Endothelial cell of umbilical vein (primary cell): Measurements from ENCODE around the gene MIER2. TPM values are rescaled to one million over a fixed set of nuclear protein-coding genes. Genes with fewer than 3 reads are reported as not detected.

Experiments used
- BruUV-seq: library from RNA; stranded (reverse); fragments of 400-500 nt; replicated peaks from 2 replicates; lab custom pipeline; 2021; lab: Mats Ljungman, UMichigan
- CTCF ChIA-PET: fragments of 300-600, 350-600 bp; sonication (Branson Sonifier 250); formaldehyde crosslinking; loops from one replicate; lab custom pipeline; 2021; ENCODE audit warnings: antibody characterized with exemption, inconsistent platforms; lab: Charles Lee
- POLR2A ChIA-PET: fragments of 300-600, 350-600 bp; sonication (Branson Sonifier 250); formaldehyde crosslinking; loops from one replicate; lab custom pipeline; 2021; ENCODE audit warnings: antibody characterized with exemption, inconsistent platforms; lab: Charles Lee
- DNase-seq: peaks from one replicate; pipeline ENCODE4 v3.0.0-alpha.2; 2011; ENCODE audit warnings: low read depth, low spot score
- FAIRE-seq: peaks from 2 replicates; lab custom pipeline; 2011; peaks lifted over from hg19 to GRCh38; lab: Jason Lieb, UNC
- H2AFZ ChIP-seq: 2 replicates; pipeline ENCODE4 v1.6.0; 2012; ENCODE audit warnings: low read depth, low read length, control low read depth, inconsistent platforms
- H3K27ac ChIP-seq: 2 replicates; pipeline ENCODE4 v1.5.1; 2011; ENCODE audit warnings: low read depth, mild to moderate bottlenecking, control low read depth, low read length, moderate library complexity; ENCODE audit not compliant: insufficient read depth
- H3K27me3 ChIP-seq, 2 experiments: 2 replicates each; pipeline versions ENCODE4 v1.6.0 to v1.6.1; 2011; ENCODE audit warnings: low read length in 2 of 2, mixed read lengths in 1 of 2; ENCODE audit not compliant: control insufficient read depth in 2 of 2, insufficient read depth in 2 of 2
- H3K36me3 ChIP-seq, 2 experiments: 2 replicates in 1 of 2; 3 replicates in 1 of 2; pipeline ENCODE4 v1.5.1; 2011; ENCODE audit warnings: low read length in 2 of 2, mild to moderate bottlenecking in 1 of 2, moderate library complexity in 1 of 2; ENCODE audit not compliant: control insufficient read depth in 2 of 2, insufficient read depth in 2 of 2; ENCODE audit errors: extremely low read depth in 1 of 2
- H3K4me1 ChIP-seq: 3 replicates; pipeline ENCODE4 v1.5.1; 2011; ENCODE audit warnings: mild to moderate bottlenecking, low read length; ENCODE audit not compliant: control insufficient read depth, insufficient read depth; ENCODE audit errors: extremely low read depth
- H3K4me2 ChIP-seq: 2 replicates; pipeline ENCODE4 v1.6.1; 2011; ENCODE audit warnings: low read length, control low read depth, mixed read lengths; ENCODE audit not compliant: insufficient read depth
- H3K4me3 ChIP-seq, 3 experiments: fragments of 200-600 bp in 1 of 3; sonication (generic), shearing (Covaris generic) in 1 of 3; replicated peaks in 1 of 3; 2 replicates each; pipeline ENCODE4 v1.5.1; 2011 to 2016; ENCODE audit warnings: control low read depth in 3 of 3, low read length in 3 of 3, mild to moderate bottlenecking in 2 of 3, inconsistent platforms in 1 of 3, low read depth in 1 of 3, moderate library complexity in 1 of 3; ENCODE audit not compliant: insufficient read depth in 1 of 3
- H3K79me2 ChIP-seq: 2 replicates; pipeline ENCODE4 v1.6.0; 2012; ENCODE audit warnings: low read length, inconsistent platforms; ENCODE audit not compliant: control insufficient read depth, insufficient read depth
- H3K9ac ChIP-seq: replicated peaks from 2 replicates; pipeline ENCODE3; 2011; ENCODE audit warnings: low read length, control low read depth; ENCODE audit not compliant: insufficient read depth; ENCODE audit errors: extremely low read depth
- H3K9me1 ChIP-seq: replicated peaks from 3 replicates; pipeline ENCODE4 v1.6.0; 2011; ENCODE audit warnings: mild to moderate bottlenecking, low read length; ENCODE audit not compliant: control insufficient read depth, insufficient read depth; ENCODE audit errors: extremely low read depth
- H3K9me3 ChIP-seq: replicated peaks from 2 replicates; pipeline ENCODE4 v1.5.1; 2012; ENCODE audit warnings: low read length, inconsistent platforms; ENCODE audit not compliant: control insufficient read depth, insufficient read depth
- H4K20me1 ChIP-seq: replicated peaks from 2 replicates; pipeline ENCODE3; 2011; ENCODE audit warnings: mild to moderate bottlenecking, low read length; ENCODE audit not compliant: control insufficient read depth, insufficient read depth; ENCODE audit errors: extremely low read depth
- EZH2 ChIP-seq: IDR thresholded peaks from 2 replicates; pipeline ENCODE4 v1.6.1; 2012; ENCODE audit warnings: borderline replicate concordance, low read depth, mild to moderate bottlenecking, moderate library complexity, low read length, inconsistent platforms; ENCODE audit not compliant: severe bottlenecking
- FOS ChIP-seq: IDR thresholded peaks from 2 replicates; pipeline ENCODE4 v1.6.1; 2011; ENCODE audit warnings: mild to moderate bottlenecking, low read length, moderate library complexity, borderline replicate concordance; ENCODE audit not compliant: insufficient read depth
- GATA2 ChIP-seq: IDR thresholded peaks from 2 replicates; pipeline ENCODE4 v1.7.0; 2011; ENCODE audit warnings: low read depth, mild to moderate bottlenecking, moderate library complexity, mixed read lengths, low read length; ENCODE audit not compliant: insufficient read length, insufficient read depth
- JUN ChIP-seq: IDR thresholded peaks from 2 replicates; pipeline ENCODE4 v1.6.1; 2011; ENCODE audit warnings: borderline replicate concordance, low read depth; ENCODE audit not compliant: insufficient read length, insufficient read depth
- MYC ChIP-seq: IDR thresholded peaks from one replicate; pipeline ENCODE4 v1.6.1; 2011; ENCODE audit warnings: mild to moderate bottlenecking, low read depth, low read length
- POLR2A ChIP-seq: IDR thresholded peaks from 2 replicates; pipeline ENCODE4 v1.6.1; 2012; ENCODE audit warnings: low read depth, mild to moderate bottlenecking, control low read depth, low read length
- POLR2AphosphoS5 ChIP-seq: IDR thresholded peaks from 2 replicates; pipeline ENCODE4 v1.6.1; 2012; ENCODE audit warnings: low read depth, mild to moderate bottlenecking, control low read depth, low read length, moderate library complexity; ENCODE audit not compliant: insufficient read depth
- dilution Hi-C: fragments of 300-500 bp; cut with MboI; formaldehyde crosslinking; loops from one replicate; pipeline ENCODE4 v1.15.0; 2019; ENCODE audit warnings: low sequenced_read_pairs; ENCODE audit not compliant: extremely low pct_ligation_motif_present
- intact Hi-C: fragments of 100-400 bp; cut with micrococcal nuclease; formaldehyde crosslinking; loops from one replicate; pipeline ENCODE4 v1.10.0; 2022
- polyA plus RNA-seq, 4 experiments: library from polyadenylated mRNA; depleted of rRNA in 3 of 4; stranded (reverse) in 3 of 4; unstranded in 1 of 4; fragments of >200 nt; gene quantifications; 2 replicates each; pipeline versions ENCODE4 v1.2.1 to v1.2.3, GENCODE V29; 2011 to 2012; ENCODE audit warnings: missing spikeins in 1 of 4
- total RNA-seq: library from RNA; stranded (reverse); gene quantifications from 2 replicates; pipeline ENCODE4 v1.2.3, GENCODE V29; 2021
- TF ChIP-seq, protein P1 (sequence below): IDR thresholded peaks from 2 replicates; pipeline ENCODE4 v1.6.1; 2011; ENCODE audit not compliant: insufficient read depth, insufficient read length
- TF ChIP-seq, protein P2 (sequence below), 2 donors: IDR thresholded peaks; 1 replicate in 1 of 2; 2 replicates in 1 of 2; pipeline ENCODE4 v1.5.1; 2011; ENCODE audit warnings: low read length in 2 of 2, mild to moderate bottlenecking in 2 of 2, moderate library complexity in 2 of 2, control low read depth in 1 of 2, inconsistent platforms in 1 of 2, low read depth in 1 of 2; ENCODE audit not compliant: insufficient read depth in 1 of 2; ENCODE audit errors: extremely low read depth in 1 of 2

The MIER2 gene
- total and polyA plus RNA-seq, 2 donors (not counting 3 experiments of a cell fraction or from before 2014, with no cell fraction given) = 20.3 to 44.9 TPM

DNA sequence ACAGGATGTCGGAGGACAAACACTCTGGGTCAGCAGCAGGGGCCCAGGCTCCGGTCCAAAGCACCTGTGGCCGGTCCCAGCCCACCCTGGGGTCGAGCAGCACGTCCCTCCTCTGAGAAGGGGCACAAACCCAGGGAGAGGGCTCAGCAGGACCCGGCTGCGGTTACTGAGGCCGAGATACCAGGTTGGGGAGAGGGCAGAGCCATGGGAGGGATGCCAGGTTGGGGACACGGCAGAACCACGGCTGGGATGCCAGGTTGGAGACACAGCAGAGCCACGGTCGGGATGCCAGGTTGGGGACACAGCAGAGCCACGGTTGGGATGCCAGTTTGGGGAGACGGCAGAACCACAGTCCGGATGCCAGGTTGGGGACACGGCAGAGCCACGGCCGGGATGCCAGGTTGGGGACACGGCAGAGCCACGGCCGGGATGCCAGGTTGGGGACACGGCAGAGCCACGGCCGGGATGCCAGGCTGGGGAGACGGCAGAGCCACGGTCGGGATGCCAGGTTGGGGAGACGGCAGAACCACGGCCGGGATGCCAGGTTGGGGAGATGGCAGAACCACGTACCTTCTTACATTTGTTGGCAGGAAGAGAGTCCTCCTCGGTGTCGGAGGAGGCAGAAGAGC is 18.5 kb downstream of the MIER2 start:
- BruUV-seq = no TSS peak
- DNase-seq = no peak
- Histone ChIP-seq H3K4me3 (no peak overlapping the region), H3K36me3 (peaks cover 12 to 46% of the 10 kb centered on the region in 2 experiments), H3K79me2 (peaks cover 35% of the 10 kb centered on the region), H3K4me1 (no peaks in the 10 kb centered on the region), H3K9me1 (no peaks in the 10 kb centered on the region), H2AFZ (no peak overlapping the region), H3K27me3 (no peaks in the 10 kb centered on the region), H3K9me3 (no peaks in the 10 kb centered on the region), H3K4me2 (no peak overlapping the region), H3K9ac (no peak overlapping the region), H3K27ac (no peak overlapping the region), H4K20me1 (no peaks in the 10 kb centered on the region)
- TF ChIP-seq, protein P1, sequence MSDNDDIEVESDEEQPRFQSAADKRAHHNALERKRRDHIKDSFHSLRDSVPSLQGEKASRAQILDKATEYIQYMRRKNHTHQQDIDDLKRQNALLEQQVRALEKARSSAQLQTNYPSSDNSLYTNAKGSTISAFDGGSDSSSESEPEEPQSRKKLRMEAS = no peak
- TF ChIP-seq JUN (no peak), GATA2 (no peak), POLR2A (no peak)
- intact Hi-C loops = no loop called here
- FAIRE-seq = no peak
- ChIA-PET CTCF (no interaction called here), POLR2A (no interaction called here)
- dilution Hi-C loops = no loop called here

DNA sequence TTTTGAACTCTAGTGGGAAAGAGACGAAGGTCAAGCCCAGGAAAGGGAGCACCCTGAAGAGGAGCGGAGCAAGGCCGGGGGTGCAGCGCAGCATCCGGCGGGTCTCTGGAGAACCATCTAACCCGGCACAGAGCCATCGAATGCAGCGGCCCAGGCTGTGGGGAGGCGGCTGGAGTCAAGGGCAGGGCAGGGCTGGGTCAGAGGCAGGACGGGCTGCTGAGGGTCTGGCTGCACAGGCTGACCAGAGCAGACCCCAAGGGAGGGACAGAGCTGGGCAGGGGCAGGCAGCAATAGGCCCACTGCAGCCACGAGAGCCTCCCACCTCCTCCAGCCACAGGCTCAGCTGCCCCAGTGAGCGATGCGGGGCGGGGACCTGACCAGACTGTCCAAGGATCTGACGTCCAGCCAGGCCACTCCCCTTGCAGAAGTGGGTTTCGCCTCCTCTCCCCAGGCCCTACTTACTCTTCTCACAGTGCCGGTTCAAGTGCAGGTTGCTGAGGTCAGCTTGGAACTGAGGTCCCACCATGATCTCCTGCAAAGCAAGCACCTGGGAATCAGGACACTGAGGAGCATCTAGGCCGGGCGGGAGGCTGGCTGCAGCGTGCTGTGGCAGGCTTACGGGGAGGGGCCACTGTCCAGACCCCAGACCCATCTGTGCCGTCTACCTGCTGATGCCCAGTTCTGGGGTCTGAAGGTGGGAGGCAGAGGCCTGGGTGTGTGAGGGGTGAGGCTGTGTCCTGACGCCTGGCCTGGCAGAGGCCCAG is 19.2 kb downstream of the MIER2 start:
- H2AFZ ChIP-seq = no peak overlapping the region
- no peak overlapping the region for H3K4me3 ChIP-seq
- TF ChIP-seq JUN = no peak
- no peak for TF ChIP-seq EZH2
- TF ChIP-seq POLR2AphosphoS5 = no peak
- no peak for TF ChIP-seq MYC
- TF ChIP-seq, protein P2, sequence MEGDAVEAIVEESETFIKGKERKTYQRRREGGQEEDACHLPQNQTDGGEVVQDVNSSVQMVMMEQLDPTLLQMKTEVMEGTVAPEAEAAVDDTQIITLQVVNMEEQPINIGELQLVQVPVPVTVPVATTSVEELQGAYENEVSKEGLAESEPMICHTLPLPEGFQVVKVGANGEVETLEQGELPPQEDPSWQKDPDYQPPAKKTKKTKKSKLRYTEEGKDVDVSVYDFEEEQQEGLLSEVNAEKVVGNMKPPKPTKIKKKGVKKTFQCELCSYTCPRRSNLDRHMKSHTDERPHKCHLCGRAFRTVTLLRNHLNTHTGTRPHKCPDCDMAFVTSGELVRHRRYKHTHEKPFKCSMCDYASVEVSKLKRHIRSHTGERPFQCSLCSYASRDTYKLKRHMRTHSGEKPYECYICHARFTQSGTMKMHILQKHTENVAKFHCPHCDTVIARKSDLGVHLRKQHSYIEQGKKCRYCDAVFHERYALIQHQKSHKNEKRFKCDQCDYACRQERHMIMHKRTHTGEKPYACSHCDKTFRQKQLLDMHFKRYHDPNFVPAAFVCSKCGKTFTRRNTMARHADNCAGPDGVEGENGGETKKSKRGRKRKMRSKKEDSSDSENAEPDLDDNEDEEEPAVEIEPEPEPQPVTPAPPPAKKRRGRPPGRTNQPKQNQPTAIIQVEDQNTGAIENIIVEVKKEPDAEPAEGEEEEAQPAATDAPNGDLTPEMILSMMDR (IDR thresholded peaks at IDR 0.05; ENCODE audit: extremely low read depth in 1 of 2, insufficient read depth in 1 of 2, low read depth in 1 of 2, low read length in 2 of 2) = no peak
- no peak for TF ChIP-seq GATA2
- TF ChIP-seq, protein P1 = no peak
- TF ChIP-seq POLR2A = no peak
- no peak for TF ChIP-seq FOS
- H3K27ac ChIP-seq = no peak overlapping the region
- H4K20me1 ChIP-seq = no peaks in the 10 kb centered on the region
- ChIA-PET POLR2A (no interaction called here), CTCF (no interaction called here)
- BruUV-seq = no TSS peak
- dilution Hi-C loops = no loop called here
- peaks cover 39% of the 10 kb centered on the region for H3K79me2 ChIP-seq
- no peak overlapping the region for H3K9ac ChIP-seq
- peaks cover 12 to 42% of the 10 kb centered on the region in 2 experiments for H3K36me3 ChIP-seq
- no peaks in the 10 kb centered on the region for H3K4me1 ChIP-seq
- no peak overlapping the region for H3K4me2 ChIP-seq
- H3K9me3 ChIP-seq = no peaks in the 10 kb centered on the region
- H3K9me1 ChIP-seq = no peaks in the 10 kb centered on the region
- DNase-seq (no peak), FAIRE-seq (no peak)
- no peaks in the 10 kb centered on the region for H3K27me3 ChIP-seq
- intact Hi-C loops = no loop called here
